Peyer's patch (tissue), 4 donors: ENCODE results near the gene FBLN5. TPM values are rescaled to one million over a fixed set of nuclear protein-coding genes. Genes with fewer than 3 reads are reported as not detected.

Experiments used
- DNase-seq, 3 donors: peaks; one replicate each; pipeline ENCODE4 v3.0.0-alpha.2; 2017 to 2019
- H3K27ac ChIP-seq, 4 donors: fragments of 200-600 bp; sonication (generic); one replicate each; pipeline ENCODE4 v1.5.1; 2016 to 2019
- H3K27me3 ChIP-seq, 2 donors: fragments of 200-600 bp; sonication (generic); one replicate each; pipeline ENCODE4 v1.5.1; 2019
- H3K36me3 ChIP-seq, 3 donors: fragments of 200-600 bp; sonication (generic); one replicate each; pipeline ENCODE4 v1.5.1; 2016 to 2019
- H3K4me1 ChIP-seq, 4 donors: fragments of 200-600 bp; sonication (generic); one replicate each; pipeline ENCODE4 v1.5.1; 2016 to 2019
- H3K4me3 ChIP-seq, 4 donors: fragments of 200-600 bp; sonication (generic); 1 replicate in 3 of 4; 2 replicates in 1 of 4; pipeline ENCODE4 v1.5.1; 2016 to 2019; ENCODE audit warnings: mild to moderate bottlenecking in 1 of 4
- H3K9me3 ChIP-seq, 4 donors: fragments of 200-600 bp; sonication (generic); one replicate each; pipeline ENCODE4 v1.5.1; 2016 to 2019; ENCODE audit warnings: mild to moderate bottlenecking in 1 of 4
- CTCF ChIP-seq, 6 experiments: fragments of 450-650 bp in 4 of 6; fragments of 200-600 bp in 2 of 6; sonication (generic) in 1 of 6; IDR thresholded peaks; one replicate each; pipeline ENCODE4 v1.5.1; 2017 to 2019; ENCODE audit warnings: antibody characterized with exemption in 6 of 6, mild to moderate bottlenecking in 3 of 6, moderate library complexity in 1 of 6
- POLR2A ChIP-seq, 2 donors: fragments of 450-650 bp; IDR thresholded peaks; one replicate each; pipeline ENCODE4 v1.5.1; 2017; ENCODE audit warnings: antibody characterized with exemption in 2 of 2, mild to moderate bottlenecking in 2 of 2, moderate library complexity in 2 of 2
- total RNA-seq, 4 donors: library from RNA; depleted of rRNA; stranded (reverse); fragments of >200 nt; gene quantifications; one replicate each; pipeline ENCODE4 v1.1.0, GENCODE V29; 2016

FBLN5 gene
- total RNA-seq, 4 donors from 2014 or later, result 30.5 to 61.1 (median 51.2) TPM

DNA sequence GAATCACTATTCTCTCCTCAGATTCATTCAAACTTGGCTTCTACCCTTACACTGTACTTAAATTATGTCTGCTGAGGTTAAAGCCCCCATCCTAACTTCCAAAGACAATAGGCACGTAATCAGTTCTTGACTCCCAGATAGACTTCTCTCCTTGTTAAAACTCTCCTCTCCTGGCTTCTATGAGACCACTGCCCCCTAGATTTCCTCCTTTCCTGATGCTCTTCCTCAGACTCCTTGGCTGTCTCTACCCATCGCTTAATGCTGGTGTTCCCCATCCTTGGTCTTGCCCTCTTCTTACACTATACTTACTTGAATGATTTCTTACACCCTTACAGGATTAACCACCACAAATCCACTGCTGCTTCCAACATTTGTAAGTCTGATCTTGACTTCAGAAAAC lies 112.9 kb downstream of the FBLN5 start:
- H3K9me3 ChIP-seq, result no peaks in the 10 kb centered on the region
- TF ChIP-seq CTCF (IDR thresholded peaks at IDR 0.05) (no peak), POLR2A (IDR thresholded peaks at IDR 0.05) (no peak)
- peak overlapping the region in 1 of 4 donors; percentile 20 for H3K4me3 ChIP-seq
- no peaks in the 10 kb centered on the region for H3K36me3 ChIP-seq
- DNase-seq, result no peak
- H3K27me3 ChIP-seq, result no peaks in the 10 kb centered on the region
- H3K27ac ChIP-seq, result no peak overlapping the region
- H3K4me1 ChIP-seq, result peaks cover 0 to 12% (median 3%) of the 10 kb centered on the region in 4 donors

GRCh38 chr14:91831337-91831736 lies 116.2 kb downstream of the FBLN5 start:
- Histone ChIP-seq H3K27me3 (no peaks in the 10 kb centered on the region), H3K27ac (no peak overlapping the region), H3K4me1 (peaks cover 0 to 8% (median 3%) of the 10 kb centered on the region in 4 donors), H3K9me3 (no peaks in the 10 kb centered on the region), H3K4me3 (no peak overlapping the region), H3K36me3 (no peaks in the 10 kb centered on the region)
- no peak for DNase-seq
- TF ChIP-seq POLR2A (IDR thresholded peaks at IDR 0.05) (no peak), CTCF (IDR thresholded peaks at IDR 0.05) (no peak)

DNA sequence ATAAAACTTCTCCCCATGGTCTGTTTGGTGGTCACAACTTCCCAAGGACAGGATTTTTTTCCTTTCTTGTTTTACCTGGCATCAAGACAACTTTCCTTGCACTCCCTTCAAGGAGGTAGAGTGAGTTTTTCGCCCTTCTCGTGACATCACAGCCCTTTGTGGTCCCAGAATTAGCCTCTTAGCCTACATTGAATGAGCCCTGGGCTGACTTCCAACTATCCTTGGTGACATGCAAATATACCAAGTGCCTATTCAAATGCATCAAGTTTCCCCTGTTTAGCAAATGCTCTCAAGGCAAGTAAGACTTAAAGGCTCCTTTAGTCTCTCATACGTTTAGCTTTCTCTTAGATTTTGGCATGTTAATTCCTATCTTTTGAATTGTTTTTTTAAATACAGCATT lies 116.7 kb downstream of the FBLN5 start:
- Histone ChIP-seq H3K27me3 (no peaks in the 10 kb centered on the region), H3K27ac (no peak overlapping the region), H3K36me3 (no peaks in the 10 kb centered on the region), H3K9me3 (no peaks in the 10 kb centered on the region), H3K4me1 (peaks cover 0 to 8% (median 3%) of the 10 kb centered on the region in 4 donors), H3K4me3 (no peak overlapping the region)
- no peak for DNase-seq
- TF ChIP-seq CTCF (IDR thresholded peaks at IDR 0.05) (no peak), POLR2A (IDR thresholded peaks at IDR 0.05) (no peak)

DNA sequence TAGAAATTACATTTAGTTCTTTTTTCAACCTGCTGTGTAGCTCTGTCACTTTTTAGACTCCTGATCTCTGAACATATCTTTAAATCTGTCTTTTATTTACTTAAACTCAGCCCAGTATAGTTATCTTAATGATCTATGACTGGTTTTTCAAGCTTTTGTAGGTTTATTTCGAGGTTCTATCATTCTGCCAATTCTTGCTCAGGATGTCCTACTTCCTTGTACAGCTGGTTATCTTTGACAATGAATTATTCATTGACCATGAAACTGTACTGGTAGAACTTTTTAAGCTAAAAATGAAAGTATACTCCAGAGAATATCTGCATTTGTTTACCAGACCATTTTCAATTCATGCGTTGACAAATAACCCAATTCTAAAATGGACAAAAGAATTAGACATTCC lies 118.0 kb downstream of the FBLN5 start:
- TF ChIP-seq POLR2A (IDR thresholded peaks at IDR 0.05), result no peak
- TF ChIP-seq CTCF (IDR thresholded peaks at IDR 0.05), result no peak
- no peaks in the 10 kb centered on the region for H3K27me3 ChIP-seq
- no peaks in the 10 kb centered on the region for H3K9me3 ChIP-seq
- no peak for DNase-seq
- no peaks in the 10 kb centered on the region for H3K36me3 ChIP-seq
- no peak overlapping the region for H3K4me3 ChIP-seq
- peak overlapping the region in 1 of 4 donors; percentile 18 for H3K27ac ChIP-seq
- peaks cover 0 to 8% (median 3%) of the 10 kb centered on the region in 4 donors for H3K4me1 ChIP-seq

- no peak for DNase-seq
- H3K4me1 ChIP-seq, result peaks cover 0 to 8% (median 3%) of the 10 kb centered on the region in 4 donors
- H3K4me3 ChIP-seq, result no peak overlapping the region
- TF ChIP-seq CTCF (IDR thresholded peaks at IDR 0.05), result no peak
- no peak for TF ChIP-seq POLR2A (IDR thresholded peaks at IDR 0.05)
- H3K27me3 ChIP-seq, result no peaks in the 10 kb centered on the region
- no peaks in the 10 kb centered on the region for H3K36me3 ChIP-seq
- no peaks in the 10 kb centered on the region for H3K9me3 ChIP-seq
- H3K27ac ChIP-seq, result no peak overlapping the region
Measured at GRCh38 chr14:91827746-91828145, 119.7 kb downstream of the FBLN5 start.

Other genes with a start within 250 kb of the FBLN5 start
- gene CATSPERB, start 215.6 kb downstream of the FBLN5 start, total RNA-seq, result 10 to 100 TPM in 1 of 4 donors, 1 to 10 TPM in 2, under 1 TPM in 1; 0.83 to 11.6 (median 7.6) TPM
- 10 to 100 TPM; 35.2 to 59.4 (median 50.9) TPM for gene TC2N, start 80.2 kb downstream of the FBLN5 start, total RNA-seq
- gene TRIP11, start 92.4 kb upstream of the FBLN5 start, total RNA-seq, result 10 to 100 TPM; 24.0 to 74.3 (median 44.7) TPM
- gene ATXN3, start 158.9 kb upstream of the FBLN5 start, total RNA-seq, result 100 to 1,000 TPM in 1 of 4 donors, 10 to 100 TPM in 3; 13.3 to 156 (median 23.3) TPM
- gene NDUFB1, start 174.0 kb upstream of the FBLN5 start, total RNA-seq, result 100 to 1,000 TPM; 182 to 325 (median 217) TPM
- gene CPSF2, start 174.3 kb upstream of the FBLN5 start, total RNA-seq, result 10 to 100 TPM; 24.3 to 48.7 (median 25.4) TPM